ENCODE data around the gene GLS2.

The GLS2 gene

DNA sequence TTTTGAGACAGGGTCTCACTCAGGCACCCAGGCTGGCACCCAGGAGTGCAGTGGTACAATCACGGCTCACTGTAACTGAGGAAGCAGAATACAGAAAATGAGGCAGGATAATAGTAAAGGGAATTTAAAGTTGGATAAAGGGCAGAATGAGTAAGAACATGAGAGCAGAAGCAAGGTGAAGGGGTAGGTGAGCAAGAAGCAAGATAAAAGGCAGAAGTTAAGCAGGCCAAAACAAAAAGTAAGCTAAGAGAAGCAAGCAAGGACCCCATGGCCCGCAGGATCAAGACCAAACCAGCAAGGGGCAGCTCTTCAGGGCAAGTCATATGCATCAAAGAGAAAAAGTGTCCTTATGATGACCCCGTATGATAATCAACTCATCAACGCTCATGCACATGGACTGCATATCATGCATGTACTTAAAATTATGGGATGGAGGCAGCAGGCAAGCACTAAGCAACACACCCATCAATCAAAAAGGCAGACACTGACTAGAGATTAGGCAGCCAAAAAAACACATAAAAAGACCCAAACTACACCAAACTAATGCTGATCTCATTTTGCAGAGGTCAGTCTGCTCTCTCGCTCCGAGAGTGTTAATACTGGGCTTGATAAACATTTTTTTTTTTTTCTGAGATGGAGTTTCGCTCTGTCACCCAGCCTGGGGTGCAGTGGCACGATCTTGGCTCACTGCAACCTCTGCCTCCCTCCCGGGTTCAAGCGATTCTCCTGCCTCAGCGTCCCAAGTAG, 50.4 kb downstream of the GLS2 start:
- no peak for DNase-seq (ENCODE audit: low read depth)

DNA sequence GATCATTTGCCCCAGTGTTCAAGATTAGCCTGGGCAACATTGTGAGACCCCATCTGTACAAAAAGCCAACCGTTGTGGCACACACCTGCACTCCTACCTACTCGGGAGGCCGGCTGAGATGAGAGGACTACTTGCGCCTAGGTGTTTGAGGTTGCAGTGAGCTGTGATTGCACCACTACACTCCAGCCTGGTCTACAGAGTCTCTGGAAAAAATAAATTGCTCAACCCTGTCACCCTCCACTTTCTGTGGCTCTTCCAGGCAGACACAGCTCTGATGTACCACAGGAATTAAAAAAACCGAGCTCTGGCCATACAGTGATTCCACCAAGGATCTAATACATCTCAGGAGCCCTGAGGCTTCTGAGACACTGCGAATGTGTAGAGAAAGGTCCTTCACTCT, 53.1 kb downstream of the GLS2 start:
- DNase-seq (ENCODE audit: low read depth) = no peak

DNA sequence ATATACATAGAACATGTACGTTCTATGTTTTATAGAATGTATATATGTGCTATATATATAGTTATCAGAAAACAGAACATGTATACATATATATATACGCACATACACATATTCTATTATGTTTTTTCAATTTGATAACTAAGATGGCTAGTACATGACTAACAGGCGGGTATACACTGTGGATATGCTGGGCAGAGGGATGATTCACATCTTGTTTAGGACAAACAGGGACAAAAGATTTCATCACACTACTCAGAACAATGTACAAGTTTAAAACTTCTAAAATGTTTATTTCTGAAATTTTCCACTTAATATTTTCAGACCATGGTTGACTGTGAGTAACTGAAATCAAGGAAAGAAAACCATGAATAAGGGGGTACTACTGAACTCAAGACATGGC, 56.1 kb downstream of the GLS2 start:
- DNase-seq (ENCODE audit: low read depth) = no peak

DNA sequence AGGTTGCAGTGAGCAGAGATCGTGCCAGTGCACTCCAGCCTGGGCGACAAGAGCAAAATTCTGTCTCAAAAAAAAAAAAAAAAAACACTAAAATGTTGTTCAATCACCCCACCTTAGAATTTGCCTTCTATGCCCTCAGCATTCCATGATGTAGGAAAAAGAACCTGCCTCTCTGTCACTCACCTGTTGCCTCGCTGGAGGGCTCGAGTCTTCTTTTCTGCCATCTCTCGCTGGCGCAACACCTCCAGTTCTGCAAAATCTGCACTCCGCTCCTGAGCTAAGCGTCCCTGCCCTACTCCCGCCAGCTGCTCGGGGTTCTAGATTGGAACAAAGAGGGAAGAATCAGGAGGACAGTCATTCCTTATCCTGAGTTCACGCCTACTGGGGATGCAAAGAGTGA, 56.7 kb downstream of the GLS2 start:
- no peak for DNase-seq (ENCODE audit: low read depth)

DNA sequence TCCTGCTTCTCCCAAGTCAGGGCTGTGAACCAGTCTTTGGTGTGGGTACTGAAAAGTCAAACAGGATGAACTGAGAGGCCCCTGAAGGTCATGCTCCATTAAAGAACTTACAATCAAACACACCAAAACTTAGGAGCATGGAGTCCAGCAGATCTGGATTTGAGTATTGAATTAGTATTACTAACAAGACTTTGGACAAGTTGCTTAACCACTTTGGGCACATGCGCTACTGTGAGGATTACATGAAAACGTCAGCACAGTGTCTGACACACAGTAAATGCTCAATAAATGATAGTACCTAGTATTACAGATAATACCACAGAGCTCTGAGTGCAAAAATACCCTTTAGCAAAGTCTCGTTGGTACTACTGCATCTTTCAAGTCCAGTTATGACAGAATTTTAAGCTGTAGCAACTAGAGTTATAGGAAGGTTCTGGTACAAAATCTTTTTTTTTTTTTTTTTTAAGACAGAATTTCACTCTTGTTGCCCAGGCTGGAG, 62.0 kb downstream of the GLS2 start:
- no peak for DNase-seq (ENCODE audit: low read depth)

DNA sequence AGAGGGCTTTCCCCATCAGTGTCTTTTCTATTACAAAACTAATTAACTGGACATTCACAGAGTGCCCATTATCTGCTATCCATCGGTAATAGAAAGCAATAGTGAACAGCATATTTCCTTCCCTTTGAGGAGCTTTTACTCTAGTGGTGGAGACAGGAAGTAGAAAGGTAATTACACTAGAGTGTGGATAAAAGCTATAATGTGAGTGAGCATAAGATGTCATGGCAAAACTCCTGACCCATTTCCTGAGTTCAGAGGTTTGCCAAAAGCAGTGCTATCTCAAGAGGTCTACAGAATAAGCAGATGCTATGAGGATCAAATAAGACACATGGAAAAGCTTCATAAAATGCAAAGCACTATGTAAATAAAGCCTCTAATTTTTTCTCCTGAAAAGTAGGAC, 62.8 kb downstream of the GLS2 start:
- no peak for DNase-seq (ENCODE audit: low read depth)

Measured in activated T-cell treated with anti-CD3 and anti-CD28 coated beads for 48 hours (primary cell).